H9 (cell line): ENCODE measurements around the gene SLC6A2. TPM values are rescaled to one million over a fixed set of nuclear protein-coding genes. Genes with fewer than 3 reads are reported as not detected.

Experiments used
- DNase-seq: peaks from one replicate; pipeline ENCODE4 v3.0.0-alpha.2; 2017
- H2AFZ ChIP-seq: one replicate; pipeline ENCODE4 v1.6.1; 2013; ENCODE audit warnings: mild to moderate bottlenecking, low read length, control low read depth, moderate library complexity
- H2AK5ac ChIP-seq: 2 replicates; pipeline ENCODE4 v1.6.1; 2013; ENCODE audit warnings: low read length, control low read depth, mixed read lengths; ENCODE audit not compliant: insufficient read length
- H2BK120ac ChIP-seq: one replicate; pipeline ENCODE4 v1.6.1; 2013; ENCODE audit warnings: low read depth, mild to moderate bottlenecking, low read length, control low read depth, inconsistent platforms; ENCODE audit not compliant: poor library complexity, severe bottlenecking
- H2BK12ac ChIP-seq: 2 replicates; pipeline ENCODE4 v1.6.1; 2013; ENCODE audit warnings: low read length, control low read depth, mixed read lengths, low read depth; ENCODE audit not compliant: insufficient read length
- H2BK15ac ChIP-seq: 2 replicates; pipeline ENCODE4 v1.6.1; 2013; ENCODE audit warnings: low read depth, low read length, control low read depth
- H2BK20ac ChIP-seq: one replicate; pipeline ENCODE4 v1.6.1; 2013; ENCODE audit warnings: low read depth, mild to moderate bottlenecking, low read length, control low read depth, inconsistent platforms; ENCODE audit not compliant: poor library complexity, severe bottlenecking
- H2BK5ac ChIP-seq: 2 replicates; pipeline ENCODE4 v1.6.1; 2013; ENCODE audit warnings: low read length, control low read depth, mixed read lengths; ENCODE audit not compliant: insufficient read length
- H3K14ac ChIP-seq: 2 replicates; pipeline ENCODE4 v1.6.1; 2013; ENCODE audit warnings: low read length, control low read depth; ENCODE audit not compliant: insufficient read depth
- H3K18ac ChIP-seq: 2 replicates; pipeline ENCODE4 v1.6.1; 2013; ENCODE audit warnings: low read depth, mild to moderate bottlenecking, mixed read lengths, low read length, control low read depth; ENCODE audit not compliant: insufficient read length
- H3K23ac ChIP-seq: 2 replicates; pipeline ENCODE4 v1.6.1; 2013; ENCODE audit warnings: low read length, control low read depth, mixed read lengths, low read depth; ENCODE audit not compliant: insufficient read length
- H3K23me2 ChIP-seq: 2 replicates; pipeline ENCODE4 v1.6.1; 2013; ENCODE audit warnings: low read depth, mild to moderate bottlenecking, mixed read lengths, low read length, control low read depth; ENCODE audit not compliant: insufficient read length, poor library complexity, severe bottlenecking
- H3K27ac ChIP-seq: 2 replicates; pipeline ENCODE4 v1.5.1; 2013; ENCODE audit warnings: low read length, control low read depth, mixed read lengths, low read depth; ENCODE audit not compliant: insufficient read length
- H3K27me3 ChIP-seq: 2 replicates; pipeline ENCODE4 v1.6.1; 2013; ENCODE audit warnings: low read length, control low read depth, inconsistent platforms; ENCODE audit not compliant: insufficient read depth
- H3K4ac ChIP-seq: 2 replicates; pipeline ENCODE4 v1.6.1; 2013; ENCODE audit warnings: low read depth, mild to moderate bottlenecking, control low read depth, inconsistent platforms, low read length, moderate library complexity
- H3K4me1 ChIP-seq: 2 replicates; pipeline ENCODE4 v1.6.1; 2013; ENCODE audit warnings: low read length, control low read depth, inconsistent platforms; ENCODE audit not compliant: insufficient read depth
- H3K4me2 ChIP-seq: 2 replicates; pipeline ENCODE4 v1.6.1; 2013; ENCODE audit warnings: low read length, control low read depth, mixed read lengths; ENCODE audit not compliant: insufficient read length, insufficient read depth
- H3K56ac ChIP-seq: 2 replicates; pipeline ENCODE4 v1.6.1; 2013; ENCODE audit warnings: low read depth, mild to moderate bottlenecking, mixed read lengths, low read length, control low read depth; ENCODE audit not compliant: insufficient read length
- H3K79me1 ChIP-seq: 2 replicates; pipeline ENCODE4 v1.6.1; 2013; ENCODE audit warnings: low read depth, mild to moderate bottlenecking, moderate library complexity, low read length, control low read depth, inconsistent platforms; ENCODE audit not compliant: insufficient read depth, poor library complexity, severe bottlenecking
- H3K79me2 ChIP-seq: 2 replicates; pipeline ENCODE4 v1.6.1; 2013; ENCODE audit warnings: low read length, control low read depth, inconsistent platforms; ENCODE audit not compliant: insufficient read depth
- H3K9ac ChIP-seq: 2 replicates; pipeline ENCODE4 v1.6.1; 2013; ENCODE audit warnings: low read length, control low read depth, mixed read lengths; ENCODE audit not compliant: insufficient read length; ENCODE audit errors: extremely low read depth
- H3K9me3 ChIP-seq: one replicate; pipeline ENCODE4 v1.6.1; 2013; ENCODE audit warnings: low read depth, low read length, inconsistent platforms; ENCODE audit not compliant: control insufficient read depth
- H3T11ph ChIP-seq: one replicate; pipeline ENCODE4 v1.6.1; 2013; ENCODE audit warnings: mild to moderate bottlenecking, low read length, control low read depth, inconsistent platforms
- H4K20me1 ChIP-seq: one replicate; pipeline ENCODE4 v1.6.1; 2013; ENCODE audit not compliant: control insufficient read depth, insufficient read length, insufficient read depth
- H4K5ac ChIP-seq: 2 replicates; pipeline ENCODE4 v1.6.1; 2013; ENCODE audit warnings: low read depth, mild to moderate bottlenecking, mixed read lengths, low read length, control low read depth; ENCODE audit not compliant: insufficient read length
- H4K8ac ChIP-seq: replicated peaks from 2 replicates; pipeline ENCODE4 v1.6.1; 2013; ENCODE audit warnings: low read length, control low read depth, mixed read lengths, low read depth; ENCODE audit not compliant: insufficient read length
- H4K91ac ChIP-seq: 2 replicates; pipeline ENCODE4 v1.6.1; 2013; ENCODE audit warnings: low read depth, mild to moderate bottlenecking, moderate library complexity, mixed read lengths, low read length, control low read depth; ENCODE audit not compliant: insufficient read length
- H3K27ac Mint-ChIP-seq, 3 experiments: 2 replicates in 2 of 3; 3 replicates in 1 of 3; pipeline ENCODE4 v1.8.0; 2020 to 2021; ENCODE audit warnings: mixed read lengths in 3 of 3, mild to moderate bottlenecking in 1 of 3, moderate library complexity in 1 of 3
- H3K27me3 Mint-ChIP-seq: 2 replicates; pipeline ENCODE4 v1.8.0; 2021; ENCODE audit warnings: low read depth, mild to moderate bottlenecking, moderate library complexity, mixed read lengths
- H3K36me3 Mint-ChIP-seq, 3 experiments: 2 replicates in 2 of 3; 3 replicates in 1 of 3; pipeline ENCODE4 v1.8.0; 2020 to 2021; ENCODE audit warnings: low read depth in 3 of 3, mixed read lengths in 3 of 3; ENCODE audit not compliant: insufficient read depth in 1 of 3
- H3K4me1 Mint-ChIP-seq, 2 experiments: 2 replicates each; pipeline ENCODE4 v1.8.0; 2020; ENCODE audit warnings: mixed read lengths in 2 of 2
- H3K4me3 Mint-ChIP-seq, 2 experiments: 2 replicates in 1 of 2; 3 replicates in 1 of 2; pipeline ENCODE4 v1.8.0; 2020 to 2021; ENCODE audit warnings: mild to moderate bottlenecking in 2 of 2, mixed read lengths in 2 of 2, moderate library complexity in 1 of 2
- H3K9me3 Mint-ChIP-seq, 2 experiments: 2 replicates in 1 of 2; 3 replicates in 1 of 2; pipeline ENCODE4 v1.8.0; 2020; ENCODE audit warnings: mild to moderate bottlenecking in 2 of 2, mixed read lengths in 2 of 2, moderate library complexity in 1 of 2
- CTCF ChIP-seq: fragments of 200-600 bp; sonication (generic); conservative IDR thresholded peaks from 3 replicates; pipeline ENCODE4 v1.8.0; 2021; ENCODE audit warnings: antibody characterized with exemption, mild to moderate bottlenecking
- WGBS: extraction: QIAGEN DNeasy Blood & Tissue Kit; methylation state at CpG from one replicate; pipeline ENCODE4 v1.1.7; 2013; ENCODE audit warnings: missing lambda C conversion rate, low lambda C conversion rate, mixed read lengths; ENCODE audit not compliant: insufficient read length; ENCODE audit errors: extremely low coverage; 5-methylcytosine and 5-hydroxymethylcytosine counted together
- total RNA-seq: library from RNA; stranded (reverse); gene quantifications from 2 replicates; pipeline ENCODE4 v1.2.1, GENCODE V29; 2021

The SLC6A2 gene
- total RNA-seq, 1 experiment from 2014 or later: 0.24 TPM

GRCh38 chr16:55690841-55691240 lies 35.1 kb downstream of the SLC6A2 start:
- no peaks in the 10 kb centered on the region for H4K20me1 ChIP-seq
- H2AFZ ChIP-seq: no peak overlapping the region
- H2BK12ac ChIP-seq: no peak overlapping the region
- DNase-seq: no peak
- Mint-ChIP-seq H3K27me3 (peaks cover 13% of the 10 kb centered on the region), H3K27ac (no peak overlapping the region), H3K36me3 (no peaks in the 10 kb centered on the region; a peak in 2 of 7 replicates), H3K4me1 (peaks cover 11 to 18% of the 10 kb centered on the region in 2 experiments; a peak in 3 of 4 replicates), H3K4me3 (no peak overlapping the region), H3K9me3 (no peaks in the 10 kb centered on the region; a peak in 2 of 5 replicates)
- H3K27ac ChIP-seq: no peak overlapping the region
- H3K9me3 ChIP-seq: no peaks in the 10 kb centered on the region
- H2BK120ac ChIP-seq: no peak overlapping the region
- H3K4me2 ChIP-seq: no peak overlapping the region
- H3K79me1 ChIP-seq: no peaks in the 10 kb centered on the region
- H3K4ac ChIP-seq: no peak overlapping the region
- no peaks in the 10 kb centered on the region for H3K79me2 ChIP-seq
- H2BK20ac ChIP-seq: no peak overlapping the region
- H2AK5ac ChIP-seq: no peak overlapping the region
- no peak overlapping the region for H3K18ac ChIP-seq
- no peak overlapping the region for H2BK15ac ChIP-seq
- no peak overlapping the region for H3K23ac ChIP-seq
- H3T11ph ChIP-seq: no peak overlapping the region
- no peak overlapping the region for H3K9ac ChIP-seq
- H3K23me2 ChIP-seq: no peaks in the 10 kb centered on the region
- no peak overlapping the region for H2BK5ac ChIP-seq
- H4K8ac ChIP-seq: no peak overlapping the region
- WGBS: no CpG with 5 or more reads among the region's 1 CpG
- no peak overlapping the region for H3K14ac ChIP-seq
- TF ChIP-seq CTCF: no peak
- H4K91ac ChIP-seq: no peak overlapping the region
- H3K27me3 ChIP-seq: no peaks in the 10 kb centered on the region; the same call in 1 of the 2 replicates
- H4K5ac ChIP-seq: no peak overlapping the region
- peaks cover 4% of the 10 kb centered on the region; the same call in 1 of the 2 replicates for H3K4me1 ChIP-seq
- no peak overlapping the region for H3K56ac ChIP-seq
